NCI-H1930 (cell line): Measurements from ENCODE around the gene MRPS10.
A peak's percentile ranks its signal among the peaks of the same experiment; 100 is the strongest.

Experiments used
- DNase-seq, 2 experiments: peaks; one replicate each; lab custom pipeline; 2025; lab: John Stamatoyannopoulos, UW

MRPS10 gene

DNA sequence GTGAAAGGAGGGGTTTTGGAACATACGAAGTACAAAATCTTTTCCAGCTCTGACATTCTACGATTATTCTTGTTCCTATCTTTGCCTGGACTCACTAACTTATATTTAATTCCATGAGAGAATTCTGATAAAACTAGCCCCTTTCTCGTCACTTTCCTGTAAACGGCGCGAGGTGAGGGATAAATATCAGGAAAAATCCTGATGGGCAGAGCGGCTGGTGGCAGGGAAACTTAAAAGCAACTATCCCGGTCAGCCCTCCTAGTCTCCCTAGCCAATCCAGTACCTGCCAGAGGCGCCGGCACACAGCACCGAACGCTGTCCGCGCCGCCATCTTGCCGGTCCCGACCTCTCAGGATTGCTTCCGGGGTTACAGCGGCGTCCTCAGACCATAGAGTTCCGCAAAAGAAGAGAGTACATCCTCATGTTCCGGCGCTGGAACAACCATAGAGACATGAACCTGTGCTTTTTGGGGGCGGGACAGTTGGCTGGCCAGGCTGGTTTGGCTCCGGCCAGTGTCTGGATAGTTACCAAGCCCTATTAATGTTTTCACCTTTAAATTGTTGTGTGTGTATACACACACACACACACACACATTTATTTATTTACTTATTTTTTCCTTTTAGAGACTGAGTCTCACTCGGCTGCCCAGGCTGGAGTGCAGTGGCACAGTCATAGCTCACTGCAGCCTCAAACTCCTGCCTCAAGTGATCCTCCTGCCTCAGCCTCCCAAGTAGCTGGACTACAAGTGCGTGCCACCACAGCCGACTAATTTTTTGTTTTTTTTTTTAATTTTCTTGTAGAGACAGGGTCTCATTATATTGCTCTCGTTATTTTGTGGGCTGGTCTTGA, at the start of gene MRPS10:
Gene MRPS10 (minus strand): TSS at position 343 of the 849 bp plus-strand sequence. CDS start 12 bp downstream, at position 331.
- peak; percentile 91 to 95 for DNase-seq

DNA sequence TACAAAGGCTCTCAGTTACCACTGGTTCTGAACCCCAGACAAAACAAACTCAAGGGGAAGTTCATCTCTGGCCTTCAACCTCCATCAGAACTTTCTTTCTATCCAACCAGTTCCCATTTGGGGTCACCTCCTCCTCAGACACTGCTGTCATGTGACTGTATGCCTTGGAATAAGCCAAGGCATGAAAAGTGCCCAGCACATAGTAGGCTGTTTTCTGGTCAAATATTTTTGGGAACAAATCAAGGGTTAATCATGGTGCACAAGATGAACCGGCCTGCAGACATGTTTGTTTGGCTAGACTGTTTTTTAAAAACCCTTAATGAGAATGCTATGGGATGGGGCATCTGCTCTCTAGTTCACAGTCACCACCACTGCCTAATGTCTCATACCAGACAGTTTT, 48.9 kb upstream of the MRPS10 start:
- no peak for DNase-seq

DNA sequence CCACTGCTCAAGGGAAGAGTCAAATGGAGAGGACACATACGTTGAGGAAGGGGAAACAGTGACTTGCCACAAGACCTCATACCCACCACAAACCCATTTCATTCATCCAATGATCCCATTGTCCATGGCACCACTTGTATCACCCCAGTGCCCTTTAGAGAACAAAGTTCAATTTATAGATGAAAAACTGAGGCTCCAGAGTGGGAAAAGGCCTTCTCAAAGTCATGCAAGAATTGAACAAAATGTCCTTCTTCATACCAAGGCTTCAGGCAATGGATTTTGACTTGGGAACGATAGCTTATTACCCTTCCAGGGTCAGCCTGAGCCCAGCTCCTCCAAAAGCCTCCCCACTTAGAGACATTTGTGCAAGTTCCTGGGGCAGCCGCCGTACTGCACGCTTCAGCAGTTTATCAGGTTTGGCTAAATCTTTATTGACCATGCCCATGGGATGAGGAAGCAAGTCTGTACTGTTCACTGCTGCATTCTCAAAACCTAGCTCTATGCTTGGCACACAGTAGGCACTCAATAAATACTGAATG, 47.3 kb upstream of the MRPS10 start:
- DNase-seq = no peak

DNA sequence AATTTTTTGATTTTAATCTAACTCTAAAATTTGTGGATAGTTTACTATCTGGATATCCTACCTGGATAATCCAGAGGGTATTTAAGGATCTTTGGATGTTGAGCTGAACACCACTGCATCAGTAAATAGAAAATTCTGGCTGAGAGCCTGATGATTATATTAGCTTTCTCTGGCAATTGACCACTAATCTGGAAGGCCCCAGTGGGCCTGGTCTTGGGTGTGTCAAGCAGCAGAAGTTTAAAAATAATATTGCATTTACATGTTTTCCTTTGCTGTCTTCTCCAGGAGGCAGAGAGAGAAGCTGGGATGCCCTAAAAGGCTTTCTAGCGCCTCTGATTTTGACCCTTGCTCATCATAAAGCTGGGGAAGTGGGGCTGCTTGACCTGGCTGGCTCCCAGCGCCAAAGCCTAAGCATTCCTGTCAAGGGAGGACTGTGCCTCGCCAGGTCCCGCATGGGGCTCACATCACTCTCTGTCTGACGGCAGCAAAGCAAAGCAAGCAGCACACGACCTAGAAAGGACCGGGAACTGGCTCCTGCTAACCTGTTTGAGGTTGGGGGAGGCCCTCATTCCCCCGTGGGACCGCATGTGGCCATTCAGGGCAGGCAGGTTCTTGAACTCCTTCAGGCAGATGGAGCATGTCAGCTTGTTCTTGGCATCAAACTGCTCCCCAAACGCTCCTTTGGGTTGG, 46.6 kb upstream of the MRPS10 start:
- no peak for DNase-seq

DNA sequence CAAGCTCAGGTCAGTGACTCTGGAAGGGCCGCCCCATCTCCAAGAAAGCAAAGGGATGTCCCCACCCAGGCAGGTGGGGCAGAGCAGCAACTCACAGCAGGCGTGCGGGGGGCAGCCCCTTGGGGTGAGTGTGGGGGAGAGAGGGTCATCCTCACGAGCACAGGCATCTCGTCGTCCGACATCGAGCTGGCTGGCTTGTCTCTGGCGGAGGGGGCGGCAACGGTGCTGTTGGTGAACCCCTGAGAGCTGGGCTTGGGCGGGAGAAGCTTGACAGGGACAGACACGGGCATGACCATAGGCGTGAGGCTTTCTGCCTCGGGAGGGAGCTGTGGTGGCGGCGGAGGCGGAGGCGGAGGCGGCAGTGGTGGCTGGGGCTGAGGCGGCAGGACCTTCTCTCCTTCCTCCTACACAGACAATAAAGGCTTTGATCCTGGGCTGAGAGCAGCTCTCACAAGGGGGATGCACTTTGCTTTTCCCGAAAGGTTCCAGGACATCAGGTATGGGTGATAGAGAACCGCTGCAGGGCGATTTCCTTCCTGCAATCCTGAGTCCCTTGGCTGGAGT, 45.6 kb upstream of the MRPS10 start:
- no peak for DNase-seq

DNA sequence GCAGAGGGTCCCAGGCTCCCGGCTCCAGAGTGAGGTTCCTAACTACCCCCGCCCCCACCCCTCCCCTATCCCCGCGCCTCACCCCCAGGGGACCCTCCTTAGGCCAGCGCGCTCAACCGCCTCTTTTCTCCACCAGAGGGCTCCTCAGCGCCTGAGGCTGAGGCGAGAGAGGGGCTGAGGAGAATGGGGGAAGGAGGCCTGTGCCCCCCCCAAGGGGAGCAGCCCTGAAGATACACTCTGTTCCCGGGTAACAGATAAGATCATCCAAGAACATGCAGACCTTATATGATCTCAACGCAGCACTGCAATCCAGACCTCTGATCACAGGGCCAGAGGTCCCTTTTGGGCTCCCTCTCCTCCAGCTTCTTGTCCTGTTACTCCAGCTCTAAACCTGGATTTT, 43.3 kb upstream of the MRPS10 start:
- peak; percentile 83 to 87 for DNase-seq

DNA sequence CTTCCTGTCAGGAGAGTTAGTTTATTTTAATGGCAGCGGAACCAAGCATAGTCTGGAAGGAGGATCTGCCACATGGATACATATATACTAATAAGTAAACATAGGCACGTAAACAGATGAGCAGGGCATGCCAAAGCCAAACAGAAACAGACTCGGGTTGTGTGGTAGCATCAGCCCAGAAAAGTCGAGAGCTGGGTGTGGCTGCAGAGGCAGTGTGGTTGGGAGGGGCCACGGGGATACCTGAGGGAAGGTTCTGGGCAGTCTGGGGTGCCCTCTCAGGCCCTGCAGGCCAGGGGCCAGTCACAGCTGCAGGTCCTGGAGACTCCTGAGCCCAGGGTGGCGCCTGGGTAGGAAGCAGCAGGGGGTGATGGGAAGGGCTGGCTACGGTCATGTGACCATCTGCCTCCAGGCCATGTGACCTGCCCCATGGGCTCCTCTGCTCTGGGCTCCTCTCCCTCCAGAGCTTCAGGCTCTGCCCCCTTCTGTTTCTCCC, 42.8 kb upstream of the MRPS10 start:
- peak; percentile 86 to 90 for DNase-seq

DNA sequence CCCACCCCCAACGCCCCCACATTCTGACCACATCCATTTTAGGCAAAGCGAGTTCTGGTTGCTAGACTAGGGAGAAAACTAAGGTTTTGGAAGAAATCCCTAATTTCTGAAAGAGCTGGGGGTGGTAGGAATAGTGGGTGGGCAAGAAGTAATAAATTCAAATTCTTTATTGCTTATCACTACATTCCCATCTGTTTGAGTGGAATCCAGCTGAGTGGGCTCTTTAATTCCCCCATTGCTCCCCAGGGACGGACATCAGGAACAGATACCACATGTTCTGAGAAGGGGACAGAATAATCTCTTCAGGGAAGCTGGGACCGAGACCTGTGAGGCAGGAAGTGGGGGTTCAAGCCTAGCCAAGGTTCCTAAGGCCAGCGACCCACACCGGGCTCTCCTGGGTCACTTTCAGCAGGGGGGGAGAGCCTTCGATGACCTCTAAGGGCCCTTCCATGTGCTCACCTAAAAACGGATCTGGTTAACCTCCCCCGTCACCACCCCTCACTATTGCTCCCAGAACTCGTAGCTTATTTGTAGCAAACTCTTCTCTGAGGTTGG, 42.3 kb upstream of the MRPS10 start:
- no peak for DNase-seq

DNA sequence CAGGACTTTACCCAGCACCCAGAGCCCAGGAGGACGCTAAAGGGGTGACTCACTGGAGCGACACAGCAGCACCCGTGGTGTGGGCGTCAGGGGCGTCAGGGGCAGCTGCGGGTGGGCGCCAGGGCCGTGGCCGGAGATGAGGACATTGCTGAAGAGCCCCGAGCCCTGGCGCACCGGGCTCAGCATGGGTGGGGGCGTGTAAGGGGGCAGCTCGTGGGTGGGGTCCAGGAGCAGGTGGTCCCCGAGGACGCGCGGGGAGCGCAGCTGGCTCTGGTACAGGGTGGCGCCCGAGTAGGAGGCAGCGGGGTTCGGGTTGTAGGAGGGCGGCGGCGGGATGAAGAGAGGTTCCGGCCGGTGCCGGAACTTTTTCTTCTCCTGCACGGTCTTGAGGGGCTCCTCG, 41.6 kb upstream of the MRPS10 start:
- no peak for DNase-seq

DNA sequence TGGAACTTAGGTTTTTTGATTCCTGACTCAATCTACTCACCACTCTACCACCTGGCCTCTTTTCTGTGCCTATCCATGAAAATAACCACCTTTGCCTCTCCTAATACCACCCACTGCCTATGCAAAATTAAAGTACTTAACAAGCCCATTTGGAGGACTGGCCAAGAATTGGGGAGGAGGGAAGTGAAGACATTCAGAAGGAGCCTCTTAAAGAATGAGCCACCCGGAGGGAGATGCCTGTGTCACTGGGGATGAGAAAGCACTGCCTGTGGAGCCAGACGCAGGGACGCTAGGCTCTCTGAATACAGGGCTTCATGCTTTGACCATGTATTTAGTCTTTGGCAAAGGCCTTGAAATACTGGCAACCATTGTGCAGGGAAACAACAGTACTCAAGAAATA, 40.0 kb upstream of the MRPS10 start:
- no peak for DNase-seq

DNA sequence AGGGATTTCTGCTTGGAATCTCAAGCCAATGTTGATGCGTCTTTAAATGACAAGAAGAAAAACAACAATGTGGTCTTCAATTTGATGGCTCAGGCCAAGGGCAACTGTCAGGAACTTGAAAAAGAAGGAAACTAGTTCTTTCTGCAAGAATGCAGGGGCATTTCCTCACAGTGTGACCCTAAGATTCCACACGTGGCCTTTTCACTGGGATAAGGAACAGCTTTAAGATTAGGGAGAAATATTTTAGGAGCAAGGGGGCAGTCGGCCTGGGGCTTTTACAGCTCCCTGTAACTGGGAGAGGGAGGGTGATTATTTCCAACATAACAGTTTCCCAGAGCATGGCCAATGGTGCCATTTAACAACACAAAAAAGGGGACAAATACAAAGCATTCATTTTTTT, 39.4 kb upstream of the MRPS10 start:
- no peak for DNase-seq

DNA sequence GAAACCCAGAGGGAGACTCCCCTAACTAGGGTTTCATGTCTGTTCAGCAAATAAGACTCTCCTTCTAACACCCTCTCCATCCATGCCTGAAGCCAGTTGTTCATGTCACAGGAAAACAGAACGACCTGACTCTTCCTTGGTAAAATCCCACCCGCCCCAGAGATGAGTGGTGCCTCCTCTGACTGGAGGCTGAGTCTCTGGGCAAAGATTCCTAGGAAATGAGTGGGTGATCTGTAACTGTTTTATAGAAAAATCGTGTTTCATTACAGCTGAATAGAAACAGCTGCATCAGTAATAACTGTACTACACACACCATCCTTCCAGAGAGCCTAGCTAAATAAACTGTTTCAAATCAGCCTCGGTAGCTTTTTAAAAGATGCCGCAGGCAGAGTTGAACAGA, 37.4 kb upstream of the MRPS10 start:
- no peak for DNase-seq

DNA sequence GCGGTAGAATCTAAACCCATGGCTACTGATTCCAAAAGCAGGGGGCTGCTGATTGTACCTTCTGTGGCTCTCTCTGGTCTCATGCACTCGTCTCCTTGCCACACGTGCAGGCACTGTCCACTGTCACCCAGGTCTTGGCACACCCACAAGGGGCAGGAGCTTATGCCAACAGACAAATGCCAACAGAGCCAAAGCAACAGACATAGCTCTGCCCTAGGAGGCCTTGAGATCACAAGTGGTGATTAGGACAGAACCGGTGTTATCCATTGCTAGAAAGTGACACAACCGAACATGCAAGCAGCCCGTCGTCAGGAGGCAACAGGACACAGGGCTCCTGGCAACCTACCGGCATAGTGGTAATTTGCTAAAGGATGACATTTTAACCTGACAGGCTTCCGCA, 36.8 kb upstream of the MRPS10 start:
- DNase-seq = no peak

DNA sequence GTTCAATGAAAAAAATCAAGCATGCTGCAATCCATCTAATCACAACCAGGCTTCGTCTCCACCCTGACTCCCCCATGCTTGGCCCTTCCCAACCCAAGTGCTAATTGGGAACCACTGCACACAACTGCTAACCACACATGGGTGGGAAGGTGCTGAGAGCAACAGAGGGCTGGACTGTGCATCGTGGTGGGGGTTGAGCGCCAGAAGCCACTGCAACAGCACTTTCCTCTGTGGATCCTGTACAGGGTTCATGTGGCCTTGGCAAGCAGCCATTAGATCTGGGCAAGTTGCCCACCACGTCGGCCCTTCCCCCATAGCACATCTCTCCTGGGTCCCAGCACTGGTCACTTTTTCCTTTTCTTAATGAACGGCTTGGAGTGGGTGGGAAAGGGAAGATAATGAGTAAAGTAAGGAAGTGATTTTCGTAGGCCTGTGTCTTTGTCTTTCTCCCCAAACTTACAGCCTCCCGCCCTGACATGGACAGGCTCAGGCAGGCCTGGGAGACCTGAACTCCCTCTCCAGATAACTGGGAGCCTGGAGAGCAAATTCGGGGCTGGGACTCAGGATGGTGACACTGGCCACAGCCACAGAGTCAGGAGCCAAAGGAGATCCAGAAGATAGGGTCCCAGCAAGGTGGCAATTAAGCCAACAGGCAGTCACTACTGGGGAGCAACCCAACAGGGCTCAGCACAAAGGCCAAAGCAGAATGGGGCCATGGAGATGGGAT, 34.4 kb upstream of the MRPS10 start:
- no peak for DNase-seq

DNA sequence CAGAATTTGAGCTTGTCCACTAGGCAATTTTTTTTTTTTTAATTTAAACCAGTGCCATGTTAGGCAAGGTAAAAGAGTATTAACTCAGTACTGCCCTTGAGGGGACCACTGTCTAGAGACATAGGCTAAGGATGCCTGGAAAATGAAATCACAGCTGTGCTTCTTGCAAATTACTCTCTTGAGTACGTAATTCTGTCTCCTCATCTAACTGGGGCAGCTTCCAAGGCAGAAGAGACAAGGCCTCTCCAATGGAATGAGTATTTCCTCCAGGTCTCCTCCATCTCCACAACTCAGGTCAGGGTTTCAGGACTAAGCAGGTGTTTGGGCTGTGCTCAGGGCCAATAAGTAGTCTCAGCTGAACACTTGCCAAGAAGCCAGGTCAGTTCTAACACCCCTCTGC, 33.8 kb upstream of the MRPS10 start:
- no peak for DNase-seq

DNA sequence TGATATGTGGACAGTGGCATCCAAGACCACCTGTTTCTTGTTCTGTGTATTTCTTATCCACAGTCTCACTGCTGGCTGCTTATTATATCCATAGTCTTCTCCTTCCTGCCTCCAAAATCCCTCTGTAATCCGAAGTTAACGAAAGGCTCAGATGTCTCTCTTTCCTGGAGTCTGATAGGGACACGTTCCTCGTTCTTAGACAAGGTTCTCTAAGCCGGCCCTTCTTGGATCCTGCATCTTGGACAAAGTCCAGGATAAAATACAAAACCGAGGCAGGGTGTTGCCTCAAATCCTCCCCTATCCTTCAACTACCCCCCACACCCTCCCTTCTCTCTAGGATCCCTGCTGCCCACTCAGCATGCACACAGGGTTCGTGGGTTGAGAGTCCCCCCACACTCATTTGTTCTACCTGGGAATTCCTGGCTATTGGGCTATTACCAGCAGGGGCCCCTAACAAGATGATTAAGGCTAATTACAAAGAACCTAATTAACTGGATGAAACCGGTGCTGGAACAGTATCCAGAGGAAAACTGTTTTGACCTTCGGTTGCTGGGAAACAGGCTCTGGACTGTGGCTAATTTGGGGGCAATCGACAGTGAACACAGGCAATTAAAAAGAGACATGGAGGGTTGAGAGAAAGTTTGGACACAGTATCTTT, 32.7 kb upstream of the MRPS10 start:
- DNase-seq = no peak

DNA sequence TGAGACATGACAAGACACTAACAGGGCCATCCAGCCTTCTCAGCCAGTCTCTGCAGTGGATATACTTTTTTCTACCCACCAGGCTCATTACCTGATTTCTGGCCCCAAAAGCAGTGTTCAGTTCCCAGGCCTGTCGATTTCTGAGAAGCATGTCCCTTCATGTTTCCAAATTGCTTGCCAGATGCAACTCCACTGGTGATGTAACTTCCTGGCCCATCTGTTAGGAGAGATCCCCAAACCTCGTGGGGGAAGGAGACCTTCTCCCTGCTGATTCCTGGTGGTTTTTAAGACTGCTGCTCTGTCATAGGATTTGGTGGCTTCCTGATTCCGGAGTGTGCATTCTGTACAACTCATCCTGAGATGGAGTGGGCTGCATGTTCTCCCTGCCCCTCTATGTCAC, 31.6 kb upstream of the MRPS10 start:
- DNase-seq = no peak

DNA sequence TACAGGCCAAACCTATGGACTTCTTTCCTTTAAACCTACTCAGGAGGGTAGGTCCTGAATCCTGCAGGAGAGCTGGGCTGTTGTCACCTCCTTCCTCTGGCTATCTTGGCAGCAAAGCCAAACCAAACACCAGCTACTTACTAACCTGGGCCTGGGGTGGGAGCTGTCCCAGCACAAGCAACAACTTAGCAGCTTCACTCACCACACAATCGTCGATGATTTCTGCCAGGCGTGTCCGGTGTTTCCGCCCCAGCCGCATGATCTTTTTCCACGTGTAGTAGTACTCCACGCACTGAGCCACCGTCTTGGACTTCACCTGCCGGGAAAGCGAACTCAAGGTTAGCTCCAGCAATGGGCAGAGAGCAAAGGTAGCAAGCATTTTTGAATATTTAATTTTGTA, 25.4 kb upstream of the MRPS10 start:
- DNase-seq = no peak

DNA sequence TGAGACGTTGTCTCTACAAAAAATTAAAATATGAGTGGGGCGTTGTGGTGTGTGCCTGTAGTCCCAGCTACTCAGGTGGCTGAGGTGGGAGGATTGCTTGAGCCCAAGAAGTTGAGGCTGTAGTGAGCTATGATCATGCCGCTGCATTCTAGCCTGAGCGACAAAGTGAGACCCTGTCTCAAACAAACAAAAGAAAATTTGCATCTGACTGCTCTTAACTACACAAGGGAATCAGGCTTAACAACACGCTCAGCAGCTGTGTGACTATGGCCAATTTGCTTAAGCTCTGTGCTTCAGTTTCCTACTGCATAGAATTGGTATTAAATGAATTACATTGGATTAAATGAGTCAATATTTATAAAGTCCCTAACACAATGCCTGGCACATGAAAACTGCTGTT, 24.3 kb upstream of the MRPS10 start:
- DNase-seq = no peak

DNA sequence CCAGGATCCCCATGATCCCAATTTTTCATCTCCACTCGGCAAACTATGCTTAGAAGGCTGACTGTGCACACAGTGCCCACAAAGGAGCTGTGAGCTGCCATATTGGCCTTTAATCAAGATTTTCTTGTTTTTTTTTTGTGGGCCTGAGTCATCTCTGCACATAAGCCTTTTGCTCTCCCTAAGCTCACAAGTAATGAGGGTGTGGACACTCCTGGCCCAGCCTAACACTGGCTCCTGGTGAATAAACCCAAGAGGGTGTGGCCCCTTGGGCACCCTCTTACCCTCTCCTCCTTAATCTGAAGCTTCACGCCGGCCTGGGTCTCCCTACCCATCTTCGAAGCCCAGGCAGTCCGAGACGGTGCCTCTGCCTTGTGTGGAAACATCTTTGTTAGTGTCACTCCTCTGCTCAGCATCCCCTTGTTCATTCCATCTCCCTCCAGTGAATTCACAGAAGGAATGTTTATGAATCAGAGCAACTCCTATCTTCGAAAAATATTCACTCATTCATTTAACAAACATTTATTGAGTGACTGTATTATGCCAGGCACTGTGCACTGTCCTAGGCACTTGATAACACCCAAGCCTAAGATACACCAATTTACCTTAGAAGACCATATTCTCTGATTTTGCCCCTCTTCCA, 22.2 kb upstream of the MRPS10 start:
- no peak for DNase-seq

DNA sequence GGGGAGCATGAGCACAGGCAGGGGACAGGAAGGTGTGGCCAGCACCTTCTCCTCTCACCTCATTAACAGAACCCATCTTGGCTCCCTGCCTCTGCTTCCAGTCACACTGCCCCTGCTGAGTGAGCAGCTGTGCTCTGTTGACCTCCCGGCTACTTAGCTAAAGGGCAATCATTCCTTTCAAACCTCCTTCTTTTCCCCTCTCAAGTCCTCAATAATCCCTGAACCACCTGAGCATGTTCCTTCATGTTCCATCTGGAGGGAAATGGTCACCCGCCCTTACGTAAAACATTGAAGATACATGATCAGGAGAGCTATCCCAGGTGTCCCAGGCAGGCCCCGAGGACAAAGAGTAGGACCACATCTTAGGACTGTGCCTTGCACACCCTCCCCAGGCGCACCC, 21.7 kb upstream of the MRPS10 start:
- DNase-seq = no peak
